GM13977 (cell line): Measurements from ENCODE around the gene LENEP.

Source experiments
- DNase-seq: peaks from one replicate; pipeline ENCODE4 v3.0.0; 2012; ENCODE audit warnings: low spot score
- CTCF ChIP-seq: IDR thresholded peaks from 2 replicates; pipeline ENCODE4 v1.5.1; 2012; ENCODE audit warnings: mild to moderate bottlenecking, control low read depth; ENCODE audit not compliant: insufficient read depth; ENCODE audit errors: extremely low read depth, missing control alignments
- in situ Hi-C: fragments of 300-500 bp; cut with MboI; formaldehyde crosslinking; loops from one replicate; pipeline ENCODE4 v1.12.0; 2022; ENCODE audit warnings: low sequenced_read_pairs, low pct_unique_long_range_greater_than_20kb, mixed read lengths, inconsistent platforms; ENCODE audit not compliant: unreplicated experiment

Gene LENEP

GRCh38 chr1:154993572-154994268, at the start of gene LENEP:
LENEP (plus strand) TSS chr1:154993586; CDS start chr1:154993608, 22 bp downstream.
- no peak for TF ChIP-seq CTCF
- in situ Hi-C loops: no loop called here
- no peak for DNase-seq

GRCh38 chr1:154943649-154944400, 49.6 kb upstream of the LENEP start:
- peak; percentile 55 for DNase-seq
- in situ Hi-C loops: no loop called here
- TF ChIP-seq CTCF: peak; percentile 84

GRCh38 chr1:154944401-154945159, 48.8 kb upstream of the LENEP start:
- in situ Hi-C loops: no loop called here
- TF ChIP-seq CTCF: no peak
- no peak for DNase-seq

- no peak for DNase-seq
- in situ Hi-C loops: no loop called here
- no peak for TF ChIP-seq CTCF
Measured at GRCh38 chr1:154945160-154945961, 48.0 kb upstream of the LENEP start.

- no peak for TF ChIP-seq CTCF
- in situ Hi-C loops: no loop called here
- no peak for DNase-seq
Measured at GRCh38 chr1:154945962-154946850, 47.2 kb upstream of the LENEP start.
